CD4-positive, alpha-beta memory T cell (primary cell): Measurements from ENCODE around the gene BORCS6. TPM values are rescaled to one million over a fixed set of nuclear protein-coding genes. Genes with fewer than 3 reads are reported as not detected.

ENCODE experiments used
- CTCF ChIA-PET: fragments of 350-600 bp; sonication (Branson Sonifier 250); formaldehyde crosslinking; loops from one replicate; lab custom pipeline; 2021; ENCODE audit warnings: inconsistent platforms; ENCODE audit not compliant: partially characterized antibody; lab: Charles Lee
- POLR2A ChIA-PET: fragments of 350-600 bp; sonication (Branson Sonifier 250); formaldehyde crosslinking; loops from one replicate; lab custom pipeline; 2021; ENCODE audit not compliant: partially characterized antibody; lab: Charles Lee
- DNase-seq, 5 donors: peaks; one replicate each; pipeline versions ENCODE4 v3.0.0 to v3.0.0-alpha.2; 2020 to 2022; ENCODE audit warnings: mixed read lengths in 1 of 5
- H3K27ac ChIP-seq: one replicate; pipeline ENCODE4 v1.7.0; 2013; ENCODE audit warnings: low read depth, low read length
- H3K27me3 ChIP-seq: 2 replicates; pipeline ENCODE4 v1.7.0; 2013; ENCODE audit warnings: mild to moderate bottlenecking, low read length, moderate library complexity; ENCODE audit not compliant: insufficient read depth
- H3K36me3 ChIP-seq: 2 replicates; pipeline ENCODE4 v1.7.0; 2013; ENCODE audit warnings: mild to moderate bottlenecking, low read length, moderate library complexity; ENCODE audit not compliant: insufficient read depth
- H3K4me1 ChIP-seq: 2 replicates; pipeline ENCODE4 v1.7.0; 2013; ENCODE audit warnings: mild to moderate bottlenecking, low read length, moderate library complexity; ENCODE audit not compliant: insufficient read depth
- H3K4me3 ChIP-seq, 2 donors: one replicate each; pipeline ENCODE4 v1.7.0; 2013; ENCODE audit warnings: low read length in 2 of 2, mild to moderate bottlenecking in 1 of 2
- H3K9me3 ChIP-seq, 2 donors: one replicate each; pipeline ENCODE4 v1.7.0; 2013; ENCODE audit warnings: low read length in 2 of 2, control low read depth in 1 of 2; ENCODE audit not compliant: control insufficient read depth in 1 of 2
- H3K27ac Mint-ChIP-seq, 7 donors: one replicate each; pipeline ENCODE4 v1.8.0; 2020 to 2021; ENCODE audit warnings: mixed read lengths in 7 of 7, mild to moderate bottlenecking in 6 of 7, inconsistent platforms in 3 of 7, moderate library complexity in 3 of 7
- H3K27me3 Mint-ChIP-seq, 2 donors: one replicate each; pipeline ENCODE4 v1.8.0; 2020 to 2021; ENCODE audit warnings: mixed read lengths in 2 of 2
- H3K36me3 Mint-ChIP-seq, 2 donors: one replicate each; pipeline ENCODE4 v1.8.0; 2020 to 2021; ENCODE audit warnings: mixed read lengths in 2 of 2, inconsistent platforms in 1 of 2, mild to moderate bottlenecking in 1 of 2
- H3K4me1 Mint-ChIP-seq, 4 donors: one replicate each; pipeline ENCODE4 v1.8.0; 2020 to 2021; ENCODE audit warnings: mixed read lengths in 4 of 4, mild to moderate bottlenecking in 1 of 4
- H3K4me3 Mint-ChIP-seq, 8 donors: one replicate each; pipeline ENCODE4 v1.8.0; 2020 to 2021; ENCODE audit warnings: mixed read lengths in 8 of 8, mild to moderate bottlenecking in 7 of 8, moderate library complexity in 6 of 8, inconsistent platforms in 3 of 8
- H3K9me3 Mint-ChIP-seq, 8 donors: one replicate each; pipeline ENCODE4 v1.8.0; 2020 to 2021; ENCODE audit warnings: mixed read lengths in 8 of 8, mild to moderate bottlenecking in 5 of 8, inconsistent platforms in 3 of 8, moderate library complexity in 1 of 8
- intact Hi-C: fragments of 100-400 bp; cut with micrococcal nuclease; formaldehyde crosslinking; loops from one replicate; pipeline ENCODE4 v1.15.1; 2023
- polyA plus RNA-seq, 2 donors: library from polyadenylated mRNA; unstranded; fragments of 300-500 nt; fragmentation: Illumina TruSeq; gene quantifications; one replicate each; pipeline ENCODE4 v1.2.3, GENCODE V29; 2021
- total RNA-seq, 2 experiments: library from RNA; stranded (reverse); gene quantifications; one replicate each; pipeline ENCODE4 v1.2.3, GENCODE V29; 2021

BORCS6 gene
- total and polyA plus RNA-seq, 4 experiments from 2014 or later: 13.3 to 21.9 (median 19.3) TPM

DNA sequence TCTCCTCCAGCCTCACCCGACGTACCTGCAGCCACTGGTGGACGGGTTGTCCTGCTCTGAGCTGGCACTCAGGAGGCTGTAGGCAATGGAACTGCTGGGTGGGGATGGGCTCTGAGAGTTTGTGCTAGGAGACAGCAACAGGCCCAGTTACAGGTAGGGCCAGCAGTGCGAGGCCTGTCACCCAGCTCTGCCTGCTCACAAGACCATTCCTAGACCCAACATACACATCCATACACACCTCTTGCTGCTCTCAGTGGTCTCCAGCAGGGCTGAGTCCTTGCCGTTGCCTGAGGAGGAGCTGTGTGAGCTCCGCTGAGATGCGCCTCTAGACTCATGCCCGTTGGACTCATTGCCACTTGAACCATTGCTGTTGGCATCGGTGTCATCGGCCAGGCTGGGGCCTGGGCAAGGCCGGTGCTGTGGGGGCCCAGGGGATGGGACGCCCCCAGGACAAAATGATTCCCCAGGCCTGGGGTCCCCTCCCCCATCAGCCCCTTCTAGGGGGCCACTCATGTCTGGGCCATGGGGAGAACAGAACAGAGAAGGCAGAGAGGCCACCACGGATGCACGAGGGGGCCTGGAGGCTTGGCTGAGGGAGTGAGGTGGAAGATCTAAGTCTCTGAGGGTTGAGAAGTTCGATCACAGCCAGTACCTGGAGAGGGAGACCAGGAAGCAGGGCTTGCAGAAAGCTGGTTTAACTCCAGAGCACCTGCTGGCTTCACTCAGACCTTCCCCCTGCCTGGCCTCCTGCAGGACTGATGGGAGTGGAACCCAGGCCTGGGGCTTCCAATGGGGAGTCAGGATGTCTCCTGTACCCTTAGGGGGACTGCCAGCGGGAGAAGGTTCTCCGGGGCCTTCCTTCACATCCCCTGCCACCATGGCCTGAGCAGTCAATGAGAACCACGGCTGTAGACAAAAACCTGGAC lies 39.5 kb downstream of the BORCS6 start:
- Histone ChIP-seq H3K36me3 (peaks cover 51% of the 10 kb centered on the region), H3K4me3 (peak overlapping the region in 1 of 2 donors; percentile 74), H3K4me1 (peaks cover 49% of the 10 kb centered on the region), H3K27ac (peak overlapping the region; percentile 100), H3K9me3 (no peaks in the 10 kb centered on the region), H3K27me3 (no peaks in the 10 kb centered on the region)
- intact Hi-C loops: loop anchor here (1.0 kb wide), 1 partner anchor 11 kb away; no protein-coding TSS in a partner anchor
- Mint-ChIP-seq H3K4me3 (peak overlapping the region in 7 of 8 donors; percentile 23 to 98 (median 91)), H3K4me1 (peaks cover 30 to 56% (median 39%) of the 10 kb centered on the region in 4 donors), H3K9me3 (peaks cover 0 to 27% (median 0%) of the 10 kb centered on the region in 8 donors), H3K36me3 (peaks cover 28 to 69% of the 10 kb centered on the region in 2 donors), H3K27ac (no peak overlapping the region), H3K27me3 (no peaks in the 10 kb centered on the region)
- ChIA-PET POLR2A (interaction anchor here (0.6 to 23.4 kb wide), 18 partner anchors 8 to 293 kb away, joined by 3 to 1074 read pairs (median 4); partner anchors contain the start of genes ALOXE3, BORCS6, CTC1 and HES7), CTCF (interaction anchor here (1.0 to 2.2 kb wide), 7 partner anchors 9 to 77 kb away, joined by 3 to 11 read pairs (median 6); no protein-coding TSS in a partner anchor)
- DNase-seq: peak in 1 of 5 donors; percentile 20

DNA sequence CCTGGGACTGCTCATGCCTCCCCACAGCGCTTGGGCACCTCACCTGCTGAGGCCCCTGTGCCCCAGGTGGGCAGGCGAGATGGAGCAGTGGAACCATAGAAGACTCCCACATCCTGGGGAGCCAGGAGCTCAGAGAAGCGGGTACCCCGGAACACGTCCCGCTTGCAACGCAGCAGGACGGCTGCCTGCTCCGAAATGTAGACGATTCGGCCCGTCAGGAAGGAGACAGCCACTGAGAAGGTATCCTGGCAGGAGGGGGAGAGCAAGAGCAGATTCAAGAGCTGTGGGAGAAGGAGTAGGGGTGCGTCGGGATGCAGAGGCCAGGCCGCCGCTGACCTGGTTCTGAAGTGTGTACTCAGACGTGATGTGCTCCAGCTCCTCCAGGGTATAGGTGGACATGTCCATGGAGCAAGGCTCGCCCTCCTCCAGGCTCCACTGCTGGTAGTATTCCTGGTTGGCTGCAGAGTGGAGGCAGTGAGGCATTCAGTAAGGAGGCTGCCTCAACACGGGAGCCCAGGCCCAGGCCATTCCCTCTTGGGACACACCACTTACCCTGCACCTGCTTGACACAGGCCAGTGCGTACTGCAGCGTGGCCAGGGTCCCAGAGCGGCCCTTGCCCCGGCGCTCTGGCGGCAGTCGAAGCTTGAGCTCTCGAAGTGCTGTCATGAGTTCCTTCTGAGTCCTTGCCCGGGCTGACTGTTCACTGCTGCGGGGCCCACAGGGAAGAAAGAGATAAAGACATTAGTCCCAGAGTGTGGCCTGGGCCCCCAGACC lies 40.4 kb downstream of the BORCS6 start:
- CTCF ChIA-PET: interaction anchor here (1.2 to 2.8 kb wide), 5 partner anchors 8 to 76 kb away, joined by 3 to 8 read pairs (median 6); no protein-coding TSS in a partner anchor
- peaks cover 30 to 48% (median 32%) of the 10 kb centered on the region in 4 donors for H3K4me1 Mint-ChIP-seq
- intact Hi-C loops: no loop called here

GRCh38 chr17:8148560-8148959 lies 41.4 kb downstream of the BORCS6 start:
- Mint-ChIP-seq H3K27me3 (no peaks in the 10 kb centered on the region), H3K4me3 (peak overlapping the region in 3 of 8 donors; percentile 20 to 31 (median 31)), H3K36me3 (peaks cover 31 to 68% of the 10 kb centered on the region in 2 donors), H3K27ac (peak overlapping the region in 4 of 7 donors; percentile 64 to 89 (median 84)), H3K9me3 (peaks cover 0 to 40% (median 0%) of the 10 kb centered on the region in 8 donors), H3K4me1 (peaks cover 25 to 37% (median 27%) of the 10 kb centered on the region in 4 donors)
- H3K36me3 ChIP-seq: peaks cover 66% of the 10 kb centered on the region
- CTCF ChIA-PET: interaction anchor here (1.1 to 2.8 kb wide), 2 partner anchors 9 to 29 kb away, joined by 3 to 8 read pairs; no protein-coding TSS in a partner anchor
- DNase-seq: peak in 1 of 5 donors; percentile 38
- H3K4me3 ChIP-seq: no peak overlapping the region
- intact Hi-C loops: no loop called here
- H3K27ac ChIP-seq: no peak overlapping the region
- H3K9me3 ChIP-seq: no peaks in the 10 kb centered on the region
- no peaks in the 10 kb centered on the region for H3K27me3 ChIP-seq
- POLR2A ChIA-PET: interaction anchor here (1.4 to 23.4 kb wide), 6 partner anchors 8 to 73 kb away, joined by 4 to 1074 read pairs (median 8); partner anchors contain the start of genes BORCS6 and TMEM107
- peaks cover 30% of the 10 kb centered on the region for H3K4me1 ChIP-seq

More for the DNA sequence above, 40.4 kb downstream of the BORCS6 start:
- Mint-ChIP-seq H3K36me3 (peaks cover 28 to 64% of the 10 kb centered on the region in 2 donors), H3K9me3 (peaks cover 0 to 33% (median 0%) of the 10 kb centered on the region in 8 donors), H3K4me3 (peak overlapping the region in 4 of 8 donors; percentile 17 to 56 (median 40)), H3K27me3 (no peaks in the 10 kb centered on the region), H3K27ac (peak overlapping the region in 2 of 7 donors; percentile 87 to 91)
- Histone ChIP-seq H3K4me3 (no peak overlapping the region), H3K36me3 (peaks cover 55% of the 10 kb centered on the region), H3K27me3 (no peaks in the 10 kb centered on the region), H3K9me3 (no peaks in the 10 kb centered on the region), H3K4me1 (peaks cover 40% of the 10 kb centered on the region), H3K27ac (peak overlapping the region; percentile 100)
- POLR2A ChIA-PET: interaction anchor here (0.9 to 23.4 kb wide), 9 partner anchors 9 to 286 kb away, joined by 3 to 1074 read pairs (median 24); partner anchors contain the start of genes ALOXE3, BORCS6, NDEL1 and SLC25A35
- no peak for DNase-seq

DNA sequence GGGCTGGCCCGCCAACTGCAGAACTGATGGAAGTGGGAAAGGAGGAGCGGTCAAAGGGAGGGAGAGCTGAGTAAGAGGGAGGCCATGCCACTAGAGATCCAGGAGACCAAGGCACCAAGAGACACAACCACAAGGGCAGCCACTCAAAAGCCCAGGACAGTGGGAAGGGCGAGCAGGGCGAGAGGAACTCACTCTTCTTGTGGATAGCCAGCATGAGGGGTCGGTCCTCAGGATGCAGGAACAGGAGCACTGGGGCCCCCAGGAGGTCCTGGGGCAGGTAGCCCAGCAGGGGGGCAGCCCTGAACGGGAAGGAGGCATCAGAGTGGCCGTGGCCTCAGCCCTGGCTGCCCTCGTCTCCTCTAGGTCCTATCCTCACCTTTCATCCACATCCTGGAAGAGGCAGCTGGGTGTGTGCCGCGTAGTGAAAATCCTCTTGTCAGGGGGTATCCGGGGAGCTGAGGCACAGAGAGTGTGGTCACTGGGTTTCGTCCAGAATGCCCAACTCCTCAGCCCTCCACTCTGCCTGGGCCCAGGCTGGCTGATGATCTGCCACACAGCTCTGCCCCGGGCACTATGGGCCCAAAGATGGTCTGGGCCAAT lies 42.1 kb downstream of the BORCS6 start:
- DNase-seq: no peak
- intact Hi-C loops: no loop called here
- H3K9me3 ChIP-seq: no peaks in the 10 kb centered on the region
- H3K4me3 Mint-ChIP-seq: peak overlapping the region in 1 of 8 donors; percentile 20
- no peaks in the 10 kb centered on the region for H3K27me3 ChIP-seq
- ChIA-PET POLR2A (interaction anchor here (1.4 to 23.4 kb wide), 6 partner anchors 7 to 73 kb away, joined by 4 to 1074 read pairs (median 8); partner anchors contain the start of genes BORCS6 and TMEM107), CTCF (interaction anchor here (1.1 to 2.8 kb wide), 2 partner anchors 9 to 29 kb away, joined by 3 to 8 read pairs; no protein-coding TSS in a partner anchor)
- H3K36me3 Mint-ChIP-seq: peaks cover 32 to 63% of the 10 kb centered on the region in 2 donors
- H3K4me1 Mint-ChIP-seq: peaks cover 18 to 31% (median 24%) of the 10 kb centered on the region in 4 donors
- H3K9me3 Mint-ChIP-seq: peaks cover 0 to 41% (median 0%) of the 10 kb centered on the region in 8 donors
- H3K4me3 ChIP-seq: no peak overlapping the region
- H3K27me3 Mint-ChIP-seq: no peaks in the 10 kb centered on the region
- peaks cover 70% of the 10 kb centered on the region for H3K36me3 ChIP-seq
- H3K4me1 ChIP-seq: peaks cover 23% of the 10 kb centered on the region
- no peak overlapping the region for H3K27ac ChIP-seq
- peak overlapping the region in 6 of 7 donors; percentile 29 to 89 (median 72) for H3K27ac Mint-ChIP-seq

DNA sequence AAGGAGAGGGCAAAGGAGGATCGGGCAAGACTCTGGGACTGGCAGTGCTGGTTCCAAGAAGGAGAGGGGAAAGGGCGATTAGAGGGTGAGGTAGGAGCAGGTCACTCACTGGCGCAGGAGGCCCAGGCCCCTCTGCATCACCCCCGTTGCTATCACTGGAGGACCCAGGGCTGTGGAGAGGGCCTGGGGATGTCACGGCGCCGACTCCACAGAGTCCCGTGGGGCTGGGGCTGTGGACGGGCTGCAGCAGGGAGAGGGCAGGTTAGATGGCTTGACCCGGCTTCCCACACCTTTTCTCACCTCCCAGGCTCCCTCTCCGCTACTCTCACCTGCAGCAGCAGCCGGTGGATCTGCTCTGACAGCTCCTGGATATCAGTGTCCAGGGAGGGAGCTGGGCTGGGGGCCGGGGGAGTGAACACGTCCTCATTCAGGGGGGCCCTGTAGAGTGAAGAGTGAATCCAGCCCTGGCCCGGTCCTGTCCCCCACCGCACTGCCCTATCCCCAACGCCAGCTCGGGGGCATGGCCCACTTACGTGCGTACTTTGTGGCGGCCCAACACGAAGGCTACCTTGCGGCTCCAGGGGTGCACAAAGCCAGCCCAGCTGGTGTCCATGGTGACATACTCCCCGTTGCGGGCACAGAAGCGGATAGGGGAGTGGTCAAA lies 42.7 kb downstream of the BORCS6 start:
- Mint-ChIP-seq H3K36me3 (peaks cover 32 to 65% of the 10 kb centered on the region in 2 donors), H3K27me3 (no peaks in the 10 kb centered on the region), H3K4me3 (peak overlapping the region in 3 of 8 donors; percentile 21 to 59 (median 26)), H3K4me1 (peaks cover 12 to 30% (median 18%) of the 10 kb centered on the region in 4 donors), H3K9me3 (peaks cover 0 to 41% (median 0%) of the 10 kb centered on the region in 8 donors), H3K27ac (peak overlapping the region; percentile 60 to 90 (median 84))
- ChIA-PET POLR2A (interaction anchor here (0.5 to 23.4 kb wide), 9 partner anchors 7 to 74 kb away, joined by 3 to 1074 read pairs (median 6); partner anchors contain the start of genes BORCS6 and TMEM107), CTCF (interaction anchor here (2.8 kb wide), 1 partner anchor 8 kb away, joined by 8 read pairs; no protein-coding TSS in a partner anchor)
- Histone ChIP-seq H3K4me3 (no peak overlapping the region), H3K4me1 (peaks cover 17% of the 10 kb centered on the region), H3K27ac (no peak overlapping the region), H3K27me3 (no peaks in the 10 kb centered on the region), H3K9me3 (no peaks in the 10 kb centered on the region), H3K36me3 (peaks cover 76% of the 10 kb centered on the region)
- intact Hi-C loops: no loop called here
- peak in 1 of 5 donors; percentile 13 for DNase-seq
